ENCODE data around the gene TBC1D23.

The TBC1D23 gene

DNA sequence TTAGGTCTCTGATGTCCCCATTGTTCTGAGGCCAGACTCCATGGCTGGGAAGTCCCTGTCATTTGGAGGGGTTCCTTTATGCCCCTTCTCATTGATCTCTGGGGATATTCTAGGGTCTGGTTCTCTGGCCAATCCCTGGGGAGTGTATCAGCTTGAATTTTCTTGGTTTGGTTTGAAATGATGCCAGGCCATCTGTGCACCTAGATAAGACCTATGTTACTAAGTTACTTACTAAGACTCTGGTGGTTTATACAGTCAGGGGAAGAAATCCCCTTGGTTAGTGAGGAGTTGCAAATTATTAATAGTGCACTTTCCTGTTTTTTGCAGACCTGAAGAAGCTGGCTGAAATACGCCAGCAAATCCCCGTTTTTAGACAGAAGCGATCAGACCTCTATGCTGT, 94.1 kb downstream of the TBC1D23 start:
- no peak for DNase-seq

DNA sequence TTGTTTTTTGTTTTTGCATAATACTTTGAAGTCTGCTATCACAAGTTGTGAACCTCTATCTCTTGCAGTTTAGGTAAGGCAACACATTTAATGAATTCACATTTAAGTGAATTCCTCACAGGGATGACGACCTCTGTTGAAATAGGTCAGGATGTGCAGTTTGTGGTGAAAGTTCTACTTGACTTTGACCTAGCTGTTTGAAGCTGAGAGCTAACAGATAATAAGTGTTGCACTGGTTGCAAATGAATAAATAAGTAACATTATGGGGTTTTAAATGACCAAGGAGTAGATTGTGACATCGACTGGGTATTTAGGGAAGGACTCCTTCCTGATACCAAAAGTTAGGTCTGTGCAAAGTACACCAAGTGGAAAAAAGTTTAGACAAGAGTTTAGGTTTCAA, 97.6 kb downstream of the TBC1D23 start:
- DNase-seq = no peak

DNA sequence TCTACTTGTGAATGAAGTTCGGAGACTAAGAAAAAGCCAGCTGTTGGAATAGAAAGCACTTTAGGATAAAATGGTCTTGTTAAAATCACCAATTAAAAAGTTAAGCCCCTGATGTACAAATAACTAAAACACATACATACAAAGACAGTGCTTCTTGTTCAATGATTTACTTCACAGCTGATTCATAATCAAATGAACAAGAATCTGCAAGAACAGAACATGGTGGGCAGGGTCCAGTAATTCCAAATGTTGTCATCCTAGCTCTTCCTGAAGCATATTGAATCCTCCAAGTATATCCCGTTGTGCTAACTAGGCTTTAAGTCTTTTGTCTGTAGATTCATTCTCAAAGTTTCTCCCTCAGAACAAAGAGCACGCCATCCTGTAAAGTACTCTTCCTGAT, 98.2 kb downstream of the TBC1D23 start:
- no peak for DNase-seq

DNA sequence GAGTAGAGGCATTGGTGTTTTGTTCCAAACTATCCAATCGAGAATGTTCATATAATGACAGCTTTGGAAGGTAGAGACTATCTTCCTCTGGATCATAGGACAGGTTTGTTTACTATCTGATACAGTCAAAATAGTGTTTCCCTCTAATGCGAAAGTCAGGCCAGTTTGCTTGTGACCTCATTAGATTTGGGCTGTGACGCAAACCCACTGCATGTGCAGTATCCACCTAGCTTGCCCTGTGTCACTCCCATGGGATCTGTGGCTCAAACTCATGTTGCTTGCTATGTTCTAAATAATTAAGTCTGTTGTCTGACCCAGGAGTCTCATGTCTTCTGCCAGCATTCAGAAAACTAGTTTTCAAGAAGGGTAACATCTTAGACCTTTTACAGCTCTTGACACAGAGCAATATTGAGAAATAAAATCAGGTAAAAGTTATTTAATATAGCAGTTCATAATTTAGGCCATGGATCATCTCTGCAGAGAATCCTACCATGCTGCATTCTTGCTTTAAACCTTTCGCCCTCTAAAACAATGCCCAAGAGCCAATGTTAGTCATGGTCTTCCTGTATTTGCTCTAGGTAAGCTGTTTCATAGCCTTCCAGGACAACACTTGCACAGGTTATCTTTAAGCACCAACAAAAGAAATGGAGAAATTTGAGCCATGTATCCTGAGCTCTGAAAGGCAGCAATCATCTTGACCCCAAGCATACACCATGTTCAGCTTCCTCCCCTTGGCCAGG, 100.1 kb downstream of the TBC1D23 start:
- no peak for DNase-seq

DNA sequence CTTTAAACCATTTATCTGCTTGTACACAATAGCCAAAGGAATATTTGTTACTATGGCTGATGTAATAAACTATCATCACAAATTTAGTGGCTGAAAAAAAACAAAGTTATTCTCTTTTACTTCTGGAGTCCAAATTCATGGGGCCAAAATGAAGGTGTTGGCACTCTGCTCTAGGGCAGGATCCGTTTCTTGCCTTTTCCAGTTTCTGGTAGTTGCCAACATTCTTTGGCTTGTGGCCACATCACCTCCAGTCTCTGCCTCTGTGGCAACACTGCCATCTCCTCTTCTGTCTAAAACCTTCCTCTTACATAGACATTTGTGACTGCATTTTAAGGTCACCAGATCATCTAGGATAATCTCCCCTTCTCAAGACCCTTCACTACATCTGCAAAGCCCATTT, 101.1 kb downstream of the TBC1D23 start:
- DNase-seq = no peak

DNA sequence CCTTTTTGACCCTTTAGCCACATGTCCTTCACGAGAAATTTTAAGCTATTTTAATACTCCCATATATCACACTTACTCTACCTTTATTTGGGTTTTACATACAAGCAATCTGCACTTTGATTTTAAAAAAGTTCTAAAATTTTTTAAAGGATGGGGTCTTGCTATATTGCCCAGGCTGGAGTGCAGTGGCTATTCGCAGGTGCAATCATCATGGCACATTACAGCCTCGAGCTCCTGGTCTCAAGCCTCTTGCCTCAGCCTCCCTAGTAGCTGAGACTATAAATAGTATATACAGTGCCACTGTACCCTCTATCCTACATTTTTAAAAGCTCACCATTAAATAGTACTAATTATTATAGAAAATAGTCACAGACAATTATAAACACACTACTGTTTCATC, 103.6 kb downstream of the TBC1D23 start:
- no peak for DNase-seq

DNA sequence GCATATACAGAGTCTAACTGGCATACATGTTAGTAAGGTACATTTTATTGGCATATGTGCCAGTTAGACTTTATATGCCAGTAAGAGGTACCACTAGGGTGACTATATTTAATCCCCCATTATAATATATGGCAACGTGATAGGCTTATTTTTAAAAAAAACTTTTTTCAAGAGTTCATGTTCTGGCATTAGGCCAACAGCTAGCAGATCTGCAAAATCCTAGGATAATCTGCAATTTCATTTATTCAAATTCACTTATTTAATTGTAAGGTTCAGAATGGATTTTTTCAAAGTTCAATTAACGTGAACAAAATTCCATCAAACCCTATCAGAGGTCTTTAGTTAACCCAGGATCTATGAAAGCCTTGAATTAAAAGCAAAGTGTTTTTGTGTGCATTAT, 105.6 kb downstream of the TBC1D23 start:
- no peak for DNase-seq

DNA sequence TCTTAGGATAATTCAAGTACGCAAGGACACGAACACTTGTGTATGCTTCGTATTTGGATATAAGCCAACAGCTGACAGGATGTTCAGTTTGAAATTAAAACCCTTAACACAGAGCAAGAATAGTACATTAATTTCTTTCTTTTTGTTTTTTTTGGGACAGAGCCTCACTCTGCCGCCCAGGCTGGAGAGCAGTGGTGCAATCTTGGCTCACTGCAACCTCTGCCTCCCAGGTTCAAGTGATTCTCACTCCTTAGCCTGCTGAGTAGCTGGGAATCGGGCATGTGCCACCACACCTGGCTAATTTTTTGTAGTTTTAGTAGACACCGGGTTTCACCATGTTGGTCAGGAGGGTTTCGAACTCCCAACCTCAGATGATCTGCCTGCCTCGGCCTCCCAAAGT, 107.6 kb downstream of the TBC1D23 start:
- no peak for DNase-seq

DNA sequence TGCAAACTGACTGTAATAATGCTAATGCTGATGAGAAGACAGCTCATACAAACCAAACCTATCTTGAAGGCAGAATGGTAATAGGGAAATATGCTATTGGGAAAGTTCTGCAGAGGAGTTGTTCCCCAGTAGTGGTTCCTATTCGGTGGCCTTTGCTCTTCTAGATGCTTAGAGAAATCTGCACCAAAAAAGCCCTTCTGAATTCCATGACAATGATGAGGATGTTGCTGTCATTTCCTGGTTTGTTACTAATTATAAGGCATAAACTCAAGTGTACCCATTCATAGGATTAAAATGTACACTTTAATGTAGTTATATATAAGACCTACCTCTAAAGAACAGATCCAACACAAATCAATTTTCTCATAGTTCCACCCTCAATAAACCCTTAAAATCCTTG, 110.0 kb downstream of the TBC1D23 start:
- no peak for DNase-seq

DNA sequence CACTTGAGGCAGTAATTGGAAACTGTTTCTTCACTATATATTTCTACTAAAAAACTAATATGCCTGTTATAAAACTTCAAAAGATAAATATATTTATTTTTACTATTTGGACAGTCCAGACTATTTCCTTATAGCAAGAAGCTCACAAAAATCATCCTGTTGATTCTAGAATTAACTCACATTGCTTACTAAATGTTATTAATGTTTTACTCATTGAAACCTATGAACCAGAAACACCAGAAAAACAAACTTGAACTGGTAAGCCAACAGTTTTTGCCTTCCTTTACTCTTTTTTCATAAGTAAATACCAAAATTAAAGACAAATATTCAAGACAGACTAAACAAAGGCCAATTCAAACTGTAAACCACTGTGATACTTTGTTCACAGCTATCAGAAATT, 113.7 kb downstream of the TBC1D23 start:
- no peak for DNase-seq

All from NK-92 treated with Interleukin-12 subunit alpha and Interleukin-12 subunit beta, amount 100 ng/mL, for 24 hours (cell line).